Measurements from ENCODE around the gene RPRML.

RPRML gene

DNA sequence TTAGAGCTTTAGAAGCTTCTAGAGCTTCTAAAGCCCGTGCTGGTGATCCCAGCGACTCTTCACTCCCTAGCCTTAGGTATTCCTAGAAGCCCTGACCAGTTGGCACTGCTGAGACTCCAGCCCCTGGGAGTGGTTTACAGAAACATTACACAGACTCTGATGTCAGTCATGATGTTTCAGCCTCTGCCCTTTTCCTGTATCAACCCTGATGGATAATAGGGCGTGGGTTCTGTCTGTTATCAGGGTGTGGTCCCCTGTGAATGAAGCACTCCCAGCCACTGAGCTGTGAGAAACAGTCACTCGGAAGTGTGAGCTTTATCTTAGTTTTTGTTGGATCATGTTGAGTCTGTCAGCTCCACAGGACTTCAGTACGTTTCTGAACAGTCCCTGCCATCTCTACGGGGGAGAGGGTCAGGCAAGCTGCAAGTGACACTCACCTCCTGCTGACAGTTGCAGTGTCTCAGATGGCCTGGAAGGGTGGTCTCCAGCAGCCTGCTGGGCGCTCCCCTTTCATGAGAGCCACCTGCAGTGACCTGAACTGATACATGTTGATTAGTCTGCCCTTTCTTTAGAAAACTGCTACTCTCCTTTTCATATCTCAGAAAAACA, 43.3 kb downstream of the RPRML start:
- FAIRE-seq = no peak

DNA sequence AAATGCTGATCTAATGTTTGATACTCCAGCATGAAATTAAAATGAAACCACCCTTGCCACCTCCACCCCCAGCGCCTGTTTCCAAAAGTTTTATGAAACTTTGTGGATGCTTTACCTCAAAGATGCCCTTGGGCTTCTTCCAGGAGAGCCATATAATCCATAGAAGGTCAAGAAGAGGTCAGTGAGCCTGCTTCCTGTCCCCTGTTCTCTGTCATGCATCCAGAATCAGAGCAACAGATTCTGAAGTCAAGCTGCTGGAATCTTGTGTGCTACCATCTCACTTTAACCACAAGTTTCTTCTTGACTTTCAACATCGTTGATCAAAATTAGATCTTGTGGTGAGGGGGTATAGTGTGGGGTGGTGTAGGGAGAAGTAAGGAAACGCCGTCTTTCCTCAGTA, 47.5 kb downstream of the RPRML start:
- DNase-seq (ENCODE audit: insufficient read length) (no peak), FAIRE-seq (no peak)
- TF ChIP-seq POLR2A (IDR thresholded peaks at IDR 0.05; ENCODE audit: low read depth, low read length) (no peak), POLR2AphosphoS5 (IDR thresholded peaks at IDR 0.05; ENCODE audit: low read depth, low read length) (no peak), TAF1 (IDR thresholded peaks at IDR 0.05; ENCODE audit: borderline replicate concordance, low read depth, low read length) (no peak)

More for the DNA sequence above, 43.3 kb downstream of the RPRML start:
- no peak for DNase-seq (ENCODE audit: insufficient read length)
- TF ChIP-seq POLR2A (IDR thresholded peaks at IDR 0.05; ENCODE audit: low read depth, low read length) (no peak), TAF1 (IDR thresholded peaks at IDR 0.05; ENCODE audit: borderline replicate concordance, low read depth, low read length) (no peak)

DNA sequence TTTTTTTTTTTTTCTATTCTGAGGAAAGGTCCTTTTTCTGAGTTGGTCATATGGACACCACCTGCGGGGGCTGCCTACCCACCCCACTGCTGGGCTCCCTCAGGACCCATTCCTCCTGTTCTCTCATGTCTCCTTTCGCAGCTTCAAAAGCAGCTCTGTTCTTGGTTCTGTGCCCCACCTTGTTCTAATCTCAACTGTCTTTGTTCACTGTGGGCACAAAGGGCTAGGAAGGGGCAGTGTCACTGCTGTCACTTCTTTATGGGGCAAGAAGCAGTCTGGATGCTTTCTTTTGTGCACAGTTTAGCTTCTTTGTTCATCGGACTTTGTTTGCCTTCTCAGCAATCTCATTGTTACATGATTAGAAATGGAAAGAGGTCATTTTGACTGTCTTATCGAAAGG, 49.0 kb downstream of the RPRML start:
- TF ChIP-seq POLR2AphosphoS5 (IDR thresholded peaks at IDR 0.05; ENCODE audit: low read depth, low read length) = no peak
- no peak for TF ChIP-seq POLR2A (IDR thresholded peaks at IDR 0.05; ENCODE audit: low read depth, low read length)
- no peak for TF ChIP-seq TAF1 (IDR thresholded peaks at IDR 0.05; ENCODE audit: borderline replicate concordance, low read depth, low read length)
- FAIRE-seq (no peak), DNase-seq (ENCODE audit: insufficient read length) (no peak)

DNA sequence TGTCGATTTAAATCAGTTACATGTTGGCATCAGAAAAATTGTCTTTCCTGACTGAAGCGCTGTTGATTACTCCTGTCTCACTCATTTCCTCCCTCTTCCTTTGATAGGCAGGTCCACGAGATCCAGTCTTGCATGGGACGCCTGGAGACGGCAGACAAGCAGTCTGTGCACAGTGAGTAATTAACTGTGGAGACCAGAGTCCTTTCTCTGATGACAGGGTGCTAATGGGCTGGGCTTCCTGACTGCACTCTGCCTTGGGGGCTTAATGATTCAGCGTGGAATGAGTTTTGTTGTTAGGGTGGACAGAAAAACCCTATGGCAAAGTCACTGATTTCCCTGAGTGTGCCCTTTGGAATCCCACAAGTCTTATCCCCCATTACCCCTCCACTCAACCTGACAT, 49.6 kb downstream of the RPRML start:
- DNase-seq (ENCODE audit: insufficient read length) = no peak
- FAIRE-seq = no peak
- TF ChIP-seq POLR2AphosphoS5 (IDR thresholded peaks at IDR 0.05; ENCODE audit: low read depth, low read length) (no peak), POLR2A (IDR thresholded peaks at IDR 0.05; ENCODE audit: low read depth, low read length) (no peak), TAF1 (IDR thresholded peaks at IDR 0.05; ENCODE audit: borderline replicate concordance, low read depth, low read length) (no peak)

DNA sequence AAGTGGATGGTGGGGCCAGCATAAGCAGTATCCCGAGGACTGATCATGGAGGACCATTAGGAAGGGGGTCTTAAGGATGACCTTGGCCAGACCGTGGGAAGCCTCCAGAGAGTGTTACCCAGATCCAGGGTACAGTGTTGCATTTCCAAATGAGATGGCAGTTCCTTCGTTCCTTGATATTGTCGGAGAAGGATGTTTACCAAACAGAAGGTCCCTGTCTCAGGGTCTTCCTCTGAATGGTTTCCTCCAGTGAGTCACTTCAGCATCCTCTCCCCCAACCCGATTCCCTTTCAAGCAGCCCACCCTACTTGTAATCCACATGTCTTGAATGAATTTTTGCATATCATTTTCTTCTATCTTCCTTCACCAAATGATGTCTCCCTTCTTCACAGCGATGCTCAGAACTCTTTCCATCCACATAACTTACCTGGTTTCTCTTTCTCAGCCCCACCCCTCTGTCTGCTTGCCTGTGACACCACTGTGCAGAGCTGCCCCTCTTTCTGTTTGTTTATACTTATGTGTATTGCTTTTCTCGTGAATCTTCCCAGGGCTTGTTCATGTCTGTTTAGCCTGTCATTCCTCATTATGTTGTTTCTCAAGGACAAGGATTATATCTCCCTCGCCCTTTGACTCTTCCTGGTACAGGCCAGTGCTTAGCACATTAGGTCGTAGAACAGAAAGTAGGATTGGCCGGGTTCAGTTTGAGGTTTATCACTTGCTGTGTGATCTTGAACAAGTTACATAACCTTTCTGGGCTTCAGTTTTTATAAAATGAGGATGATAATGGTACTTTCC, 50.4 kb downstream of the RPRML start:
- DNase-seq (ENCODE audit: insufficient read length) (no peak), FAIRE-seq (no peak)
- TF ChIP-seq POLR2AphosphoS5 (IDR thresholded peaks at IDR 0.05; ENCODE audit: low read depth, low read length) = no peak
- TF ChIP-seq POLR2A (IDR thresholded peaks at IDR 0.05; ENCODE audit: low read depth, low read length) = no peak
